Esophagus muscularis mucosa (tissue), 4 donors: ENCODE measurements around the gene PRKN. TPM values are rescaled to one million over a fixed set of nuclear protein-coding genes. Genes with fewer than 3 reads are reported as not detected.

Experiments used
- DNase-seq: peaks from one replicate; pipeline ENCODE4 v3.0.0-alpha.2; 2017; ENCODE audit errors: extremely low spot score
- H3K27ac ChIP-seq, 4 donors: fragments of 200-600 bp; sonication (generic); replicated peaks in 1 of 4; 1 replicate in 3 of 4; 2 replicates in 1 of 4; pipeline ENCODE4 v1.5.1; 2016 to 2019; ENCODE audit warnings: mild to moderate bottlenecking in 1 of 4
- H3K27me3 ChIP-seq, 4 donors: fragments of 200-600 bp; sonication (generic); one replicate each; pipeline versions ENCODE4 v1.5.1 to v1.6.0; 2016 to 2019
- H3K36me3 ChIP-seq, 4 donors: fragments of 200-600 bp; sonication (generic); one replicate each; pipeline ENCODE4 v1.5.1; 2016 to 2019
- H3K4me1 ChIP-seq, 4 donors: fragments of 200-600 bp; sonication (generic); one replicate each; pipeline ENCODE4 v1.5.1; 2016 to 2019
- H3K4me3 ChIP-seq, 4 donors: fragments of 200-600 bp; sonication (generic); 1 replicate in 2 of 4; 2 replicates in 2 of 4; pipeline ENCODE4 v1.5.1; 2016 to 2019; ENCODE audit warnings: mild to moderate bottlenecking in 4 of 4, moderate library complexity in 1 of 4
- H3K9me3 ChIP-seq, 4 donors: fragments of 200-600 bp; sonication (generic); 1 replicate in 3 of 4; 2 replicates in 1 of 4; pipeline ENCODE4 v1.5.1; 2016 to 2019
- EP300 ChIP-seq: sonication (generic); formaldehyde crosslinking; IDR thresholded peaks from one replicate; pipeline ENCODE4 v1.6.1; 2017; ENCODE audit warnings: antibody characterized with exemption
- POLR2A ChIP-seq: fragments of 450-650 bp; IDR thresholded peaks from one replicate; pipeline ENCODE4 v1.6.1; 2017; ENCODE audit warnings: antibody characterized with exemption, moderate library complexity, mild to moderate bottlenecking, low read depth
- POLR2AphosphoS5 ChIP-seq, 2 donors: sonication (generic); formaldehyde crosslinking; IDR thresholded peaks; one replicate each; pipeline ENCODE4 v1.6.1; 2017; ENCODE audit warnings: antibody characterized with exemption in 2 of 2
- WGBS: methylation state at CpG from one replicate; pipeline ENCODE4 v1.1.5; 2018; 5-methylcytosine and 5-hydroxymethylcytosine counted together
- intact Hi-C: fragments of 100-400 bp; cut with DNase I; formaldehyde crosslinking; loops from one replicate; pipeline ENCODE4 v1.15.1; 2023
- total RNA-seq, 4 donors: library from RNA; depleted of rRNA; stranded (reverse); fragments of >200 nt; gene quantifications; one replicate each; pipeline versions ENCODE4 v1.1.0 to v1.2.1, GENCODE V29; 2016
- TF ChIP-seq, protein P1 (sequence below), 3 experiments: fragments of 200-600 bp in 2 of 3; fragments of 450-650 bp in 1 of 3; sonication (generic) in 2 of 3; IDR thresholded peaks; one replicate each; pipeline ENCODE4 v1.5.1; 2017 to 2019; ENCODE audit warnings: antibody characterized with exemption in 3 of 3, mild to moderate bottlenecking in 2 of 3, moderate library complexity in 1 of 3

Gene PRKN
- total RNA-seq, 4 donors from 2014 or later = 9.6 to 14.5 (median 10.8) TPM

DNA sequence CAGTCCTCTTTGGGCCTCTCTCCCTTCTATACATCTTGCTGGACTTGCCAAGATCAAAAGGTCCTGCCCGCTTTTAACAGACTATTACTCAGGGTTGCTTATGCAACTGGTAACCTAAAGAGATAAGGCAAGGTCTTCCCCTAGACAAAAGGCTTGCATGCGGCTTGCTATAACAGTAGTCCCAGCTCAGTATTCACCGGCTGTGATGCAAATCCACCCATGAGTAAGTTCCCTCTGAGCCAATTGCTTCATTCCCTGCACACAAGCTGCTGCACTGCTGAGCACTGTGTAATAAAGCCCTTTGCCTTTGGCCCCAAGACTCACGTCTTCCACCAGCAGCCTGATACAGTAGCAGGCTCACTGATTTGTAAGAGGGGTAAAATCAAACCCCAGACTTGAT, 363.8 kb downstream of the PRKN start:
- Histone ChIP-seq H3K27me3 (no peaks in the 10 kb centered on the region), H3K4me3 (no peak overlapping the region), H3K27ac (no peak overlapping the region), H3K4me1 (no peaks in the 10 kb centered on the region), H3K36me3 (no peaks in the 10 kb centered on the region), H3K9me3 (no peaks in the 10 kb centered on the region)
- intact Hi-C loops = no loop called here
- no peak for DNase-seq
- 84% methylated on average over 4 of the region's 4 CpGs for WGBS
- TF ChIP-seq, protein P1, sequence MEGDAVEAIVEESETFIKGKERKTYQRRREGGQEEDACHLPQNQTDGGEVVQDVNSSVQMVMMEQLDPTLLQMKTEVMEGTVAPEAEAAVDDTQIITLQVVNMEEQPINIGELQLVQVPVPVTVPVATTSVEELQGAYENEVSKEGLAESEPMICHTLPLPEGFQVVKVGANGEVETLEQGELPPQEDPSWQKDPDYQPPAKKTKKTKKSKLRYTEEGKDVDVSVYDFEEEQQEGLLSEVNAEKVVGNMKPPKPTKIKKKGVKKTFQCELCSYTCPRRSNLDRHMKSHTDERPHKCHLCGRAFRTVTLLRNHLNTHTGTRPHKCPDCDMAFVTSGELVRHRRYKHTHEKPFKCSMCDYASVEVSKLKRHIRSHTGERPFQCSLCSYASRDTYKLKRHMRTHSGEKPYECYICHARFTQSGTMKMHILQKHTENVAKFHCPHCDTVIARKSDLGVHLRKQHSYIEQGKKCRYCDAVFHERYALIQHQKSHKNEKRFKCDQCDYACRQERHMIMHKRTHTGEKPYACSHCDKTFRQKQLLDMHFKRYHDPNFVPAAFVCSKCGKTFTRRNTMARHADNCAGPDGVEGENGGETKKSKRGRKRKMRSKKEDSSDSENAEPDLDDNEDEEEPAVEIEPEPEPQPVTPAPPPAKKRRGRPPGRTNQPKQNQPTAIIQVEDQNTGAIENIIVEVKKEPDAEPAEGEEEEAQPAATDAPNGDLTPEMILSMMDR (IDR thresholded peaks at IDR 0.05) = no peak

DNA sequence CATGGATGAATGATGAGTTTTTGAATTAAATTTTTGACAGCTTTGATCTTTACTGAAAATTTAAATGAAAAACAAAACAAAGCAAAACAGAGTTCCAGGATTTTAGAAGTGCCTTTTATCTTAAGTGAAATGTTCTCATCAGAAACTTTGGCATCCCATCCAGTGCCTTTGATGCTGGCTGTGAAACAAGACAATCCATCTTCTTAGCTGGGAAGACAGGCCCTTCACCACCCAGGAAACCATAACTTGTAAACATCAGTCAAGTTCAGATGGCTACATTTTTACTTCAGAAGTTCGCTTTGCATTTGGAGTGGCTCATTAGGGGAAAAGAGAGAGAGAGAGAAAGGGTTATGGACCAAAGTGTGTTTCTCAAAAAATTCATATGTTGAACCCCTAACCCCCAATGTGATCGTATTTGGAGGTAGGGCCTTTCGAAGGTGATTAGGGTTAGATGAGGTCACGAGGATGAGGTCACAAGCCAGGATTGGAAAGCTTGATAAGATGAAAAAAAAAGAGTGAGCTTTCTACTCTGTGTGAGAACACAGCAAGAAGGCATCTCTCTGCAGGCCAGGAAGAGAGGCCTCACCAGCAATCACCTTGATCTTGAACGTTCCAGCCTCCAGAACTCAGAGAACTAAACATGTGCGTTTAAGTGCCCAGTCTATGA, 366.5 kb downstream of the PRKN start:
- Histone ChIP-seq H3K36me3 (no peaks in the 10 kb centered on the region), H3K27ac (no peak overlapping the region), H3K9me3 (no peaks in the 10 kb centered on the region), H3K4me1 (no peaks in the 10 kb centered on the region), H3K27me3 (no peaks in the 10 kb centered on the region), H3K4me3 (no peak overlapping the region)
- TF ChIP-seq EP300 (no peak), POLR2A (no peak), POLR2AphosphoS5 (IDR thresholded peaks at IDR 0.05) (no peak)
- TF ChIP-seq, protein P1 (IDR thresholded peaks at IDR 0.05) = no peak
- intact Hi-C loops = no loop called here
- no peak for DNase-seq
- WGBS = 83% methylated on average over 6 of the region's 6 CpGs

DNA sequence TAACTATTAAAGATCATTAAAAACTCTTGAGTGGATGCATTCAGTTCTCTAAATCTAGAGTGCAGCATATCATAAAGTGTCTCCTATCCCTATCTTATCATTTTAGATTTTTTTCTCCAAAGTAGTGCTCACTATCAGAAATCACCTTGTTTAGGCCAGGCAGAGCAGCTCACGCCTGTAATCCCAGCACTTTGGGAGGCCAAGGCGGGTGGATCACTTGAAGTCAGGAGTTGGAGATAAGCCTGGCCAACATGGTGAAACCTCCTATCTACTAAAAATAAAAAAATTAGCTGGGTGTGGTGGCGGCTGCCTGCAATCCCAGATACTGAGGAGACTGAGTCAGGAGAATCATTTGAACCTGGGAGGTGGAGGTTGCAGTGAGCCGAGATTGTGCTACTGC, 368.9 kb downstream of the PRKN start:
- WGBS = 96% methylated on average over 4 of the region's 4 CpGs
- H3K4me1 ChIP-seq = no peaks in the 10 kb centered on the region
- no peak overlapping the region for H3K4me3 ChIP-seq
- no peaks in the 10 kb centered on the region for H3K27me3 ChIP-seq
- no peak for DNase-seq
- no peak for TF ChIP-seq EP300
- TF ChIP-seq POLR2AphosphoS5 (IDR thresholded peaks at IDR 0.05) = no peak
- TF ChIP-seq, protein P1 (IDR thresholded peaks at IDR 0.05) = no peak
- no peak for TF ChIP-seq POLR2A
- H3K36me3 ChIP-seq = no peaks in the 10 kb centered on the region
- H3K9me3 ChIP-seq = no peaks in the 10 kb centered on the region
- intact Hi-C loops = no loop called here
- H3K27ac ChIP-seq = no peak overlapping the region

DNA sequence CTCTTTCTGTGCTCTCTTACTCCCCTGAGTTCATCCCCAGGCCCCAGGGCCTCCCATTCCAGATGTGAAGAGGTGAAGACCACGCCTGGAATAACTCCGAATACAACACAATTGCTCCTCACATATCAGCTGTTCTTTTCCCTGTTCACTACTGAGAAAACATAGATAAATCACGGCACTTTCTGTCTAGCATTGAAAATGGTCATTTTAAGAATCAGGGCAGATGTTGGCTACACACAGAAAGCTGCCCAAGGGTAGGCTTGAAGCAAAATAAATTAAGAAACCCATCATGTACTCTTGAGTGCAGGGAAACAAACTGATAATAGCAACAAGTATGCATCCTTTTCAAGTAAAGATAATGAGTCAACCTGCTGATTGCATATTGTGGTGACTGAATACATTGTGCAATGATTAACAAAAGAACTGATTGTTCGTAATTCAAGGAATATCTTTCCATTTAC, 382.5 kb downstream of the PRKN start:
- Histone ChIP-seq H3K9me3 (no peaks in the 10 kb centered on the region), H3K4me3 (no peak overlapping the region), H3K27ac (no peak overlapping the region), H3K27me3 (no peaks in the 10 kb centered on the region), H3K4me1 (no peaks in the 10 kb centered on the region), H3K36me3 (no peaks in the 10 kb centered on the region)
- no peak for DNase-seq
- TF ChIP-seq, protein P1 (IDR thresholded peaks at IDR 0.05) = no peak
- no peak for TF ChIP-seq EP300
- no peak for TF ChIP-seq POLR2A
- TF ChIP-seq POLR2AphosphoS5 (IDR thresholded peaks at IDR 0.05) = no peak
- WGBS = 78% methylated on average over 4 of the region's 4 CpGs
- intact Hi-C loops = no loop called here

DNA sequence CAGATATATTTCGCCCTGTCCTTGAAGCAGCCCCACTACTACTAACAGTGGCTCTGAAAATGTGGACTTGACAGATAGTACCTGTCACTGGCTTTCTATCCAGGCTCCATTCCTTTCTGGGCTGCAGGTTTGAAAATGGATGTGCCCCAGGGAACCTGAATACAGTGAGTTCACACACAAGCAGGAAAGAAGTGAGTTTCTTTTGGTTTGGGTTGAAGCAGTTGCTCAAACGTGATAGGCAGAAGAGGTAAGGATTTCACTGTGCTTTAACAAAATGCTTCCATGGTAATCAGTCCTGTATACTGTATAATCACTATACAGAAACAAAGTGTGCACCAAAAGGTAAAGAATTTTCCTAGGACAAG, 382.9 kb downstream of the PRKN start:
- Histone ChIP-seq H3K36me3 (no peaks in the 10 kb centered on the region), H3K27ac (no peak overlapping the region), H3K27me3 (no peaks in the 10 kb centered on the region), H3K9me3 (no peaks in the 10 kb centered on the region), H3K4me1 (no peaks in the 10 kb centered on the region), H3K4me3 (no peak overlapping the region)
- WGBS = 86% methylated on average over 2 of the region's 2 CpGs
- no peak for DNase-seq
- no peak for TF ChIP-seq POLR2AphosphoS5 (IDR thresholded peaks at IDR 0.05)
- TF ChIP-seq EP300 = no peak
- TF ChIP-seq, protein P1 (IDR thresholded peaks at IDR 0.05) = no peak
- no peak for TF ChIP-seq POLR2A
- intact Hi-C loops = no loop called here
